ENCODE data around the gene HOXD4.

- TF ChIP-seq BCL11A (tag by site-specific recombination; IDR thresholded peaks at IDR 0.05; ENCODE audit: low read depth) (no peak), ZNF707 (tag by site-specific recombination; IDR thresholded peaks at IDR 0.05) (no peak), ZBTB7A (tag by site-specific recombination; IDR thresholded peaks at IDR 0.05; ENCODE audit: low read depth) (no peak), ZNF792 (tag by site-specific recombination; IDR thresholded peaks at IDR 0.05) (no peak)
Measured at GRCh38 chr2:176146645-176147044, 4.7 kb upstream of the HOXD4 start.
